GM18502 (cell line): ENCODE data around the gene ABCB8.
"Not testable (repeated sequence)": the region's sequence is repeated elsewhere in the genome, so short reads cannot be mapped to it uniquely, and the experiment has no call there.

Experiments used
- ATAC-seq: cut with Tn5 transposase; IDR thresholded peaks from one replicate; pipeline ENCODE4 v1.9.1; 2021; ENCODE audit warnings: mild to moderate bottlenecking; ENCODE audit not compliant: unreplicated experiment, poor library complexity

The ABCB8 gene

DNA sequence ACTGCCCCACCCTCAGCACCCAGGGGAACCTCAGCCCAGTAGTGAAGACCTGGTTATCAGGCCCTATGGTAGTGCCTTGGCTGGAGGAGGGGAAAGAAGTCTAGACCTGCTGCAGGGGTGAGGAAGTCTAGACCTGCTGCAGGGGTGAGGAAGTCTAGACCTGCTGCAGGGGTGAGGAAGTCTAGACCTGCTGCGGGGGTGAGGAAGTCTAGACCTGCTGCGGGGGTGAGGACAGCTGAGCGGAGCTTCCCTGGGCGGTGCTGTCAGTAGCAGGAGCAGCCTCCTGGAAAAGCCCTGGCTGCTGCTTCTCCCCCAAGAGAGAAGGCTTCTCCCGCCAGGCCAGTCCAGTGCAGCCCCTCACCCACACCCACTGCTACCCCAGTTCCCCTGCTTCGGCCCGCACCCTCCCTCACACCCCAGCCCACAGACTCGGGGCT is 31.2 kb upstream of the ABCB8 start:
- ATAC-seq: no peak

GRCh38 chr7:150997817-150998216 is 30.4 kb upstream of the ABCB8 start:
- no peak for ATAC-seq

DNA sequence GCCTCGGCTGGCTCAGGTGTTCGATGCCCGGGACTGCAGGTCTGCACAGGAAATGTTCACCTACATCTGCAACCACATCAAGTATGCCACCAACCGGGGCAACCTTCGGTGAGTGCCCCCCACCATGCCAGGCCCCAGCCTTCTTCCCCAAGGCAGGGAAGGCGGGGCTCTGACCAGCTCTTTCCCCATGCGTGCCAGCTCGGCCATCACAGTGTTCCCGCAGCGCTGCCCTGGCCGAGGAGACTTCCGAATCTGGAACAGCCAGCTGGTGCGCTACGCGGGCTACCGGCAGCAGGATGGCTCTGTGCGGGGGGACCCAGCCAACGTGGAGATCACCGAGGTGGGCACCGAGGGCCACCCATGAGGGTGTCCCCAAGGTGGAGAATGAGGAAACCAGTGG is 29.9 kb upstream of the ABCB8 start:
- no peak for ATAC-seq

GRCh38 chr7:150999001-150999400 is 29.2 kb upstream of the ABCB8 start:
- ATAC-seq: no peak

- no peak for ATAC-seq
Observed at GRCh38 chr7:150999497-151000230, 28.6 kb upstream of the ABCB8 start.

- ATAC-seq: no peak
Observed at GRCh38 chr7:151000897-151001495, 27.3 kb upstream of the ABCB8 start.

- no peak for ATAC-seq
Observed at GRCh38 chr7:151001546-151001945, 26.7 kb upstream of the ABCB8 start.

- ATAC-seq: no peak
Observed at GRCh38 chr7:151003572-151003971, 24.7 kb upstream of the ABCB8 start.

DNA sequence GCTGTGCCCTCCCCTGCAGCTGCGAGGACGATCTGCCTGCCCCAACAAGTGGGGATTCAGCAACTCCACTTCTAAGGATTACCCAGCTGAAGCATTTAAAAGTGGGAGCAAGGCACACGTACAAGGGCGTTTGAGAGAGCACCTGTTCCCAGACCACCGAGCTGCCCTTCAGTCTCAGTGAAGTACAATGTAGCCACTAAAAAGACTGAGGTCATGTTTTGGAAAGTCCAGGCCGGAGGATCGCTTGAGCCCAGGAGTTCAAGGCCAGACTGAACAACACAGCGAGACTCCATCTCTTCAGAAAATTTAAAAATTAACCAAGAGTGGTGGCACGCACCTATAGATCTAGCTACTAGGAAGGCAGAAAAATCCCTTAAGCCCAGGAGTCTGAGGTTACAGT is 22.7 kb upstream of the ABCB8 start:
- ATAC-seq: no peak

GRCh38 chr7:151006590-151007300 is 21.5 kb upstream of the ABCB8 start:
- no peak for ATAC-seq

GRCh38 chr7:151007469-151007898 is 20.8 kb upstream of the ABCB8 start:
- ATAC-seq: no peak

DNA sequence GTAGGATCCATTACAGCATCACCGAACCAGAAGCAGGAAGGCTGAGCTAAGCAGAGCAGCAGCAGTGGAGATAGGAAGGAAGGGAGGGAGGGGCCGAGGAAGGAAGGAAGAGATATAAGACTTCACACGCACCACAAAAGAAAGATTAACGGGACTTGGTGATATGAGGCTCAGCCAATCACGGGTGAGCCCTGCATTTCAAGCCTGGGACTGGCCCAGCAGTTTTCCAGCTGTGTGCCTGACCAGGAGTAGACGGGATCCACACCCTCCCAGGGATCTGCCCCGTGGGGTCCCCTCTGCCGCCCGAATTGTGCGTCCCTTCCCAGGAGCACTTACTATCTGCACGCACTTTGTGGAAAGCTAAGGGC is 20.1 kb upstream of the ABCB8 start:
- no peak for ATAC-seq

GRCh38 chr7:151008511-151009323 is 19.5 kb upstream of the ABCB8 start:
- peak; percentile 65 for ATAC-seq

DNA sequence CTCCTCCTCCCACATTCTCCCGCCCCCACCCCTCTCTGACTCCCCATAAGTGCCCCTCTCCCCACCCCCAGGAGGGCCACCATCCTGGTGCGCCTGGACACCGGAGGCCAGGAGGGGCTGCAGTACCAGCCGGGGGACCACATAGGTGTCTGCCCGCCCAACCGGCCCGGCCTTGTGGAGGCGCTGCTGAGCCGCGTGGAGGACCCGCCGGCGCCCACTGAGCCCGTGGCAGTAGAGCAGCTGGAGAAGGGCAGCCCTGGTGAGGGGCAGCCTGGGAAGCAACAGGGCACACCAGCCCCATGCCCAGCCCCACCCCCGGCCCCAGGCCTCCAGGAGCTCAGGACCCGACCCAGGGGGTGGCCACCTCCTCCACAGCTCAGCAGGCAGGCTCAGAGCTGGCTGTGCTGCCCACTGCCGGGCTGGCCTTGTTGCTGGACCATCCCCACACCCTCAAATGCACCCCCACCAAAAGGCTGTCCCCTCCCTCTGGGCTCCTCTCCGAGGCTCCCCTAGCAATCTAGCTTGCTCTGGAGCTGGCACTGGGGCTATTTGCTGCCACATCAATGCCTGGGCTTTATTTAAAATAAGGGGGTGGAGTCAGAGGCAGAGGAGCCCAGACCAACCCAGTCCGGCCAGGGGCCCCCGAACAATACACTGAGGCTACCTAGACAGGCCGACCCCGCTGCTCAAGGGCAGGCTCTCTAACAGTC is 18.8 kb upstream of the ABCB8 start:
- ATAC-seq: no peak

DNA sequence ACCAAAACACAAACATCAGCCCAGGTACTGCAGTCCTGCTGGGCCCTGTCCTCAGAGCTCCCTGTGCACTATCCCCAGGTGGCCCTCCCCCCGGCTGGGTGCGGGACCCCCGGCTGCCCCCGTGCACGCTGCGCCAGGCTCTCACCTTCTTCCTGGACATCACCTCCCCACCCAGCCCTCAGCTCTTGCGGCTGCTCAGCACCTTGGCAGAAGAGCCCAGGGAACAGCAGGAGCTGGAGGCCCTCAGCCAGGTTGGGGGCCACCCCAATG is 18.3 kb upstream of the ABCB8 start:
- no peak for ATAC-seq

DNA sequence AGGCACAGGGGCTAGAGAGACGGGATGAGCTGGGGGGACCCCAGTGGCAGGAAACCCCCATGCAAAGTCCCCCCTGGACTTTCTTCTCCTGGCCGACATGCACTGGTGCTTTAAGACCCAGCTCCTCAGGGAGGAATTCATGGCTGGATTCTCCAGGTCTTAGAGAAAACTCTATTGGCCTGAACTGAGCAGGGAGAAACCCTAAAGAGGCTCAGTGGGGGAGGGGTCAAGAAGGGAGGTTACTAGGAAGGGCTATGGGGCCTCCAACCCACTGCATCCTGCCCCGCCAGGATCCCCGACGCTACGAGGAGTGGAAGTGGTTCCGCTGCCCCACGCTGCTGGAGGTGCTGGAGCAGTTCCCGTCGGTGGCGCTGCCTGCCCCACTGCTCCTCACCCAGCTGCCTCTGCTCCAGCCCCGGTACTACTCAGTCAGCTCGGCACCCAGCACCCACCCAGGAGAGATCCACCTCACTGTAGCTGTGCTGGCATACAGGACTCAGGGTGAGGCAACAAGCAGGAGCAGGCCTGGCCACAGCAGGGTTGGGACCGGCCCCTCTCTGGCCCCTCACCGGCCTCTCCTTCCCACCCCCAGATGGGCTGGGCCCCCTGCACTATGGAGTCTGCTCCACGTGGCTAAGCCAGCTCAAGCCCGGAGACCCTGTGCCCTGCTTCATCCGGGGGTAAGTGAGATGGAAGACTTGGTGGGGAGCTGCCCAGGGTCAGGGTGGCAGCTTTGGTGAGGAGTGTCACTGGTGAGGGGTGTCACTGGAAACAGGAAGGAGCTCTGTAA is 17.7 kb upstream of the ABCB8 start:
- ATAC-seq: no peak

DNA sequence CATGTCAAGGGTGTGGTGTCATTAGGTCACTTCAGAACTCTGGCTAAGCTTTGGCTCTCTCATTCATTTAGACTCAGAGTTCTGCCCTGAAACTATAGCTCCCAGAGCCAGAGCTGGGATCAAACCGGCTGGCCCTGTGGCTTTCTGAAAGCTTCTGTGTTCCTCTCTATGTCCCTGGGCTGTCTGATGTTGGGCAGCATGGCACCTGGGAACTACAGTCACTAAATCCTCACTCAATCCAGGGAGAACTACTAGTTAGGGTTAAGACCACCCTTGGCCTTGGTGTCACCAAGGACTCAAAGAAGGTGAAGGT is 17.2 kb upstream of the ABCB8 start:
- no peak for ATAC-seq

DNA sequence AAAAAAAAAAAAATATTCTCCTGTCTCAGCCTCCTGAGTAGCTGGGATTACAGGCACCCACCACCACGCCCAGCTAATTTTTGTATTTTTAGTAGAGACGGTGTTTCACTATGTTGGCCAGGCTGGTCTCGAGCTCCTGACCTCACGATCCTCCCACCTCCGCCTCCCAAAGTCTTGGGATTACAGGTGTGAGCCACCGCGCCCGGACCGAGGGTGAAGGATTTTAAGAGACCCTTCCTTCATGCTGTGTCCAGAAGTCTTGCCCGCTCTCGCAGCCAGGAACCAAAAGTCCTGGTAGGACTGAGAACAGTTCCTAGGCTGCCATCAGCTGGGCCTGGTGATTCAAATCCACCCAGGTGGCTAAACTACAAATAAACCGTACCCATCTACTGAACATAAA is 16.6 kb upstream of the ABCB8 start:
- ATAC-seq: not testable (repeated sequence)

GRCh38 chr7:151012031-151012692 is 16.1 kb upstream of the ABCB8 start:
- no peak for ATAC-seq
